Omental fat pad (tissue), 4 donors: ENCODE data around the gene AIMP1. TPM values are rescaled to one million over a fixed set of nuclear protein-coding genes. Genes with fewer than 3 reads are reported as not detected.

Experiments used
- ATAC-seq: fragments of 150-250 bp; one replicate; pipeline ENCODE4 v1.9.1; 2016; ENCODE audit warnings: mild to moderate bottlenecking, moderate library complexity; ENCODE audit not compliant: low FRiP score
- DNase-seq: peaks from one replicate; pipeline ENCODE4 v3.0.0-alpha.2; 2019; ENCODE audit warnings: low spot score
- CTCF ChIP-seq, 3 donors: fragments of 450-650 bp; IDR thresholded peaks; one replicate each; pipeline ENCODE4 v1.5.1; 2016 to 2017; ENCODE audit warnings: antibody characterized with exemption in 3 of 3, mild to moderate bottlenecking in 3 of 3, moderate library complexity in 2 of 3
- total RNA-seq, 4 donors: library from RNA; depleted of rRNA; stranded (reverse); fragments of >200 nt; gene quantifications; one replicate each; pipeline ENCODE4 v1.1.0, GENCODE V29; 2016

AIMP1 gene
- total RNA-seq, 4 donors from 2014 or later, result 19.3 to 26.5 (median 22.7) TPM

- TF ChIP-seq CTCF (IDR thresholded peaks at IDR 0.05), result no peak
- ATAC-seq, result no peak
- DNase-seq, result no peak
Measured at GRCh38 chr4:106334741-106335470, 18.6 kb downstream of the AIMP1 start.

DNA sequence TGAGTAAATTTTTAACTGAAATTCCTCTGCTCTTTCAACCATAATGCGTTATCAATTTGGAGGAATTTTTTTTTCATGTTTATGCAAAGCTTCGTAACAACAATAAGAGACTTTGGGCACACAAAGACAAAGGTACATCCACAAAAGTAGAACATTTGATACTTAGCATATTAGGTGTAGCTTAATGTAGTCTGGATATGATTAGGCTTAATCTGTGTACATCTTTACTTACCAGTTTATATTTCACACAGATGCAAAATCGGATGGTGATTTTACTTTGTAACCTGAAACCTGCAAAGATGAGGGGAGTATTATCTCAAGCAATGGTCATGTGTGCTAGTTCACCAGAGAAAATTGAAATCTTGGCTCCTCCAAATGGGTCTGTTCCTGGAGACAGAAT, 20.3 kb downstream of the AIMP1 start:
- no peak for TF ChIP-seq CTCF (IDR thresholded peaks at IDR 0.05)
- DNase-seq, result no peak
- ATAC-seq, result no peak

GRCh38 chr4:106337916-106338315, 21.6 kb downstream of the AIMP1 start:
- no peak for TF ChIP-seq CTCF (IDR thresholded peaks at IDR 0.05)
- ATAC-seq, result no peak
- DNase-seq, result no peak

- DNase-seq (no peak), ATAC-seq (no peak)
- TF ChIP-seq CTCF (IDR thresholded peaks at IDR 0.05), result no peak
Measured at GRCh38 chr4:106338671-106339070, 22.3 kb downstream of the AIMP1 start.

- ATAC-seq, result no peak
- no peak for TF ChIP-seq CTCF (IDR thresholded peaks at IDR 0.05)
- DNase-seq, result no peak
Measured at GRCh38 chr4:106339431-106339830, 23.1 kb downstream of the AIMP1 start.

- ATAC-seq (no peak), DNase-seq (no peak)
- TF ChIP-seq CTCF (IDR thresholded peaks at IDR 0.05), result no peak
Measured at GRCh38 chr4:106340774-106341173, 24.4 kb downstream of the AIMP1 start.
